ENCODE measurements around the gene VNN1. TPM values are rescaled to one million over a fixed set of nuclear protein-coding genes. Genes with fewer than 3 reads are reported as not detected.
"Not testable (repeated sequence)": the region's sequence is repeated elsewhere in the genome, so short reads cannot be mapped to it uniquely, and the experiment has no call there.

VNN1 gene
- total RNA-seq, 1 experiment from 2014 or later: not detected

DNA sequence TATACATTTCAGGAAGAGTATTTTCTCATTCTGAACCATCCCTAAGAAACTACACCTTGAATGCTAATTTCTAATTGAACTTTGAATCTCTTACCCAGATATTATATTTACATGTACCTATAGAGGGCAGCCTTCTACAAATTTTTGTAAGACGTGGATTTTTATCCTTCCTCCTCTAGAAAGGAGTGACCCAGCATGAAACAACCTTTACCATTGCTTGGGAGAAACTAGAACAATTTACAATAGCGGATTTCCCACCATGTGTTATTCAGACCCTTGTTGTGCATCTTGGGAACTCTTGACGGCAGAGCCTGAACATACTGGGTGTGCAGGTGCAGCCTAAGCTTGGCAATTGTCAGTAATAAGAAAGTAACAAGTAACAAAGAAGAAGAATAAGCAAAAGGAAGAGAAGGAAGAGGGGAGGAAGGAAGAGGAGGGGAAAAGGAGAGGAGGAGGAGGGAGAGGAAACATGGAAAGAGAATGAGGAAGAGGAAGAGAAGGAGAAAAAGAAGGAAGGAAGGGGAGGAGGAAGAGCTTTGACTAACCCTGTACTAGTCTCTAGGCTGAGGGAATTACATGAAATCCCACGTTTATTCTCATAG is 44.1 kb downstream of the VNN1 start:
- Histone ChIP-seq H3K4me3 (ENCODE audit: insufficient read depth, low read depth, low read length) (no peak overlapping the region), H3K36me3 (replicated peaks; ENCODE audit: control insufficient read depth, insufficient read depth, low read length) (no peaks in the 10 kb centered on the region), H3K27me3 (ENCODE audit: control insufficient read depth, insufficient read depth, low read length) (no peaks in the 10 kb centered on the region)
- peak; percentile 16 for DNase-seq

DNA sequence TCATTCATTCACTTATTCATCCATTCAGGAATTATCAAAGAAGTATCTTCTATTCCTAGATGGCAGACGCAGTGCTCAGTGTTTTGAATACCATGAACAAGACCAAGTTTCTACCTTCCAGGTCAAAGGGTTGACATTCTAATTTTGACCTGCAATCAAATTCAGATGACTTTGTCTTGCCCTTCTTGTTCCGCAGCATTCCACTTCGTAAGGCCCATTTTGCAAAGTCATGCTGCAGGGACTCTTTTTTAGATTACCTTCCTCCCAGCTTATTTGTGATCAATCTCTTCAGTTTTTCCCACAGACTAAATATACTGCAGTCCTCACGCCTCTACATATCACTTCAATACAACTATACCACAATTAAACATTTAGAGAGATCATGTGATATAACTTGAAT is 47.7 kb downstream of the VNN1 start:
- no peaks in the 10 kb centered on the region for H3K27me3 ChIP-seq (ENCODE audit: control insufficient read depth, insufficient read depth, low read length)
- H3K4me3 ChIP-seq (ENCODE audit: insufficient read depth, low read depth, low read length): no peak overlapping the region
- H3K36me3 ChIP-seq (replicated peaks; ENCODE audit: control insufficient read depth, insufficient read depth, low read length): no peaks in the 10 kb centered on the region
- DNase-seq: peak; percentile 6

DNA sequence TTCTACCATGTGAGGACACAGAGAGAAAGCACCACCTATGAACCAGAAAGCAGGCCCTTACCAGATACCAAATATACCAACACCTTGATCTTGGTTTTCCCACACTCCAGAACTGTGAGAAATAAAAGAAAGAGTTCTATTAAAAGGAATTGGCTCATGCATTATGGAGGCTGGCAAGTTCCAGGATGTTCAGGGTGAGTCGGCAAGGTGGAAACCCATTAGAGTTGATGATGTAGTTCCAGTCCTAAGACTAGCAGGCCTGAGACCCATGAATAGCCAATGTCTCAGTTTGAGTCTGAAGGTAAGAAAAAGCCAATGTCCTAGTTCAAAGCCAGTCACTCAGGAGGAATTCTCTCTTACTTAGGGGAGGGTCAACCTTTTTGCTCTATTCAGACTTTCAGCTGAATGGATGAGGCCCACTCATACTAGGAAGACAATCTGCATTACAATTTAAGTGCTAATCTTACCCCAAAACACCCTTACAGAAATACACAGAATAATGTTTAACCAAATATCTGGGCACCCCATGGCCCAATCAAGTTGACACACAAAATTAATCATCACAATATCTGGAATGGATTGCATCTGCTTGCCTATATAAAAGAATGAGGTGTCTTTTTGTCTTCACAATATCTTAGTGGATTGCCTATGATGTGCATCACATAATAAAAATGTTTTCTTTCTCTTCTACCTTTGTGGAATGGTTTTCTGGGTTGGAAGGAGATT is 49.4 kb downstream of the VNN1 start:
- Histone ChIP-seq H3K36me3 (replicated peaks; ENCODE audit: control insufficient read depth, insufficient read depth, low read length) (no peaks in the 10 kb centered on the region), H3K27me3 (ENCODE audit: control insufficient read depth, insufficient read depth, low read length) (no peaks in the 10 kb centered on the region), H3K4me3 (ENCODE audit: insufficient read depth, low read depth, low read length) (no peak overlapping the region)
- DNase-seq: no peak

DNA sequence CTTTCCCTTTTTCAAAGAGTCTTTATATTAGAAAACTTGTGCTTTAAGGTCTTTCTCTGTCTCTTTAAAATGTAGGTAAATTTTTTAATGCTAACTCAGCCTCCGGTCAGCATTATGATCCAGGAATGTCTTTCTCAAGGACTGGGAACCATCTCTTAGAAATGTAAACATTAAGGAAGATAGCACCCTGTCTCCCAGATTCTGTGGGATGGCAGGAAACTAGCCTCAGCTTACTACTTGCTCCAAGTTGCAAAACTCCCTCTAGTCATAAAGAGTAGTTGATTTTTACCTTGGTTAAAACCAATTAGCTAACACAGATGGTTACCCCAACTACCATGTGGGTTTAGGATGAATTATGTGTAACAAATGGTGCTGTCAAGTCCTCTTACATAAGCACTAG is 50.2 kb downstream of the VNN1 start:
- no peaks in the 10 kb centered on the region for H3K36me3 ChIP-seq (replicated peaks; ENCODE audit: control insufficient read depth, insufficient read depth, low read length)
- DNase-seq: no peak

DNA sequence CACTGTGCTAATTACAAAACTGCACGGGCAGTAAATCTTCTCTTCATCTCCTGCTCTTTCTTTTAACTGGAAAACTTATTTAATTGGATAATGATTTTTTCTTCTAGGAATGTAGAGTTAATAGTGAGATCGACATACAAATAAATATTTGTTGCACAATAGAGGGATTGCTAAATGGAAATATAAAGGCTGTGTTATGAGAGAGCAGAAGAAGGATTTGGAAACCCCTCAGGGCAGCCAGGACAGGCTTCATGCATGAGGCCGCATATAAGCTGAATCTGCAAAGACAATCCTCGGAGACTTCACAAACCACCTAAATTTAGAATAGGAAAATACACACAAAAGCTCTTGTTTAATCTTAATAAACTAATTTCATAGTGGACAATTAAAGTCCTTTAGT is 51.9 kb downstream of the VNN1 start:
- DNase-seq: no peak
- Histone ChIP-seq H3K36me3 (replicated peaks; ENCODE audit: control insufficient read depth, insufficient read depth, low read length) (no peaks in the 10 kb centered on the region), H3K27me3 (ENCODE audit: control insufficient read depth, insufficient read depth, low read length) (no peaks in the 10 kb centered on the region), H3K4me3 (ENCODE audit: insufficient read depth, low read depth, low read length) (no peak overlapping the region)

More for the DNA sequence above, 50.2 kb downstream of the VNN1 start:
- Histone ChIP-seq H3K27me3 (ENCODE audit: control insufficient read depth, insufficient read depth, low read length) (no peaks in the 10 kb centered on the region), H3K4me3 (ENCODE audit: insufficient read depth, low read depth, low read length) (no peak overlapping the region)

DNA sequence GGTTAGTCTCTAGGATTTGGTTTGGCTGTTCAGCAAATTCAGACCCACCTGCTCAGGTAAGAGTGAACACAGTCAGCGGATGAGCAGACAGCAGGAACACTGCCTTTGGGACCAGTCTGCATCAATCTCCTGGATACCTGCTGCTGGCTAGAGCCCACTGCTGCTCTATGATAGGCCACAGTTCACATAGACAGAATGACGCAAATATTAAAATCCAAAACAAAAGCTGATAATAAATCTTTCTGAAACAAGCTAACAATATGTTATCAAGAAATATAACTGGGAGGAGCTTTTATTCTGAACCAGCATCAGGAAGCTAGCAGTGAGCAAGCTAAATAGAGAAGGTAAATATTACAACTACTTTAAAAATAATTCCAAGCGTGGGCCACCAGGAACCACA is 54.8 kb downstream of the VNN1 start, which contains the start of gene TAAR1:
TAAR1 (minus strand) TSS at position 101 of the 400 bp plus-strand sequence. CDS start 13,179 bp downstream, outside the sequence.
- no peaks in the 10 kb centered on the region for H3K36me3 ChIP-seq (replicated peaks; ENCODE audit: control insufficient read depth, insufficient read depth, low read length)
- no peak for DNase-seq
- no peaks in the 10 kb centered on the region for H3K27me3 ChIP-seq (ENCODE audit: control insufficient read depth, insufficient read depth, low read length)
- H3K4me3 ChIP-seq (ENCODE audit: insufficient read depth, low read depth, low read length): no peak within 1 kb of the TSS

DNA sequence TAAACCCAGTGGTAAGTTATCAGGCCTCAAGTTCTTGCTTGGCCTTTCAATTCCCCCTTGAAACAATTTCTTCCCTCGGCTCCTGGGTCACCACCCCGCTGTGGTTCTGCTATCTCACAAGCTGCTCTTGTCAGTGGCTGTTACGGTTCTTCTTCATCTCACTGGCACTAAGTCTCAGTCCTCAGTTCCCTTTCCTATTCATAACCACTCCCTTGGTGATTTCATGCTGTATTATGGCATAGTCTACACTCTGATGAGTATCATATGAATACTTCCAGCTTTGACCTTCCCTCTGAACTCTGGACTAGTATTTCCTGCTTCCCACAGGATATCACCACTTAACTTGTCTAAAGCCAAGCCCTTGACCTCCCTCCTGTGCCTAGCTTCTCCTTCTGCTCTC is 62.8 kb downstream of the VNN1 start:
- H3K27me3 ChIP-seq (ENCODE audit: control insufficient read depth, insufficient read depth, low read length): no peaks in the 10 kb centered on the region

DNA sequence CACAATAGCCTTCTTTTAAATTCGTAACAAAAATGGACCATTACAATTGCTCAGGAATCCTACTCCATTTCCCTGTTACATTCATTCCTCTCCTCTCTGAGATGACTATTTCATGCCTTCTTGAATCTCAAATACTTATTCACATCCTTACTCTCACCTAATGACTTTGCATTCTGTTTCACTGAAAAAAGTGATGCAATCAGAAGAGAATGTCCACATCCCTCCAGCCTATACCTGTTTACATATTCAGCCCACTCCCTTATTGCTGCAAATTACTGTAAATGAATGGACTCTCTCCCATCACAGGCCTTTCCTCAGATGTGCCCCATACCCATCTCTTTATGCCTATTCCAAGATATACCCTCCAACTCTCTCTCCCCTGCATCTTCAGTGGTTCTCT is 63.4 kb downstream of the VNN1 start:
- DNase-seq: no peak

More for the DNA sequence above, 62.8 kb downstream of the VNN1 start:
- Histone ChIP-seq H3K4me3 (ENCODE audit: insufficient read depth, low read depth, low read length) (no peak overlapping the region), H3K36me3 (replicated peaks; ENCODE audit: control insufficient read depth, insufficient read depth, low read length) (no peaks in the 10 kb centered on the region)
- DNase-seq: no peak

DNA sequence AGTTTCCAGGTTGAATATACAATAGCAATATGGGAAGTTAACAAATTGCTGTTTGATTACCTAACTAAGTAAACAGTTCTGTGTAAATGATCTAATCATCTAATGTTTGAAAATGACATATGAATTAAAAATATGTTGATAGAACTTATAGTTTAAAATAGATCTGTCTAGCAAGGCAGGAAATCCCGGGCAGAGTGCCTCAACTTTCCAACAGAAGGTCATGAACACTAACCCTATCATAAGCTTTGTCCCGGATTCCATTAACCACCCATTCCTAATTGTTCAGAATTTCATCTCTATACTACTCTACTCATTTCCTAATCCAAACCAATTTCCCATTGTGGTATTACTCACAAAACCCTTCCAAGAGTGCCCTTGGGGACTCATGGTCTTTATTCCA is 65.0 kb downstream of the VNN1 start:
- Histone ChIP-seq H3K4me3 (ENCODE audit: insufficient read depth, low read depth, low read length) (no peak overlapping the region), H3K36me3 (replicated peaks; ENCODE audit: control insufficient read depth, insufficient read depth, low read length) (no peaks in the 10 kb centered on the region), H3K27me3 (ENCODE audit: control insufficient read depth, insufficient read depth, low read length) (no peaks in the 10 kb centered on the region)
- DNase-seq: no peak

More for the DNA sequence above, 63.4 kb downstream of the VNN1 start:
- H3K4me3 ChIP-seq (ENCODE audit: insufficient read depth, low read depth, low read length): no peak overlapping the region
- H3K27me3 ChIP-seq (ENCODE audit: control insufficient read depth, insufficient read depth, low read length): no peaks in the 10 kb centered on the region
- no peaks in the 10 kb centered on the region for H3K36me3 ChIP-seq (replicated peaks; ENCODE audit: control insufficient read depth, insufficient read depth, low read length)

DNA sequence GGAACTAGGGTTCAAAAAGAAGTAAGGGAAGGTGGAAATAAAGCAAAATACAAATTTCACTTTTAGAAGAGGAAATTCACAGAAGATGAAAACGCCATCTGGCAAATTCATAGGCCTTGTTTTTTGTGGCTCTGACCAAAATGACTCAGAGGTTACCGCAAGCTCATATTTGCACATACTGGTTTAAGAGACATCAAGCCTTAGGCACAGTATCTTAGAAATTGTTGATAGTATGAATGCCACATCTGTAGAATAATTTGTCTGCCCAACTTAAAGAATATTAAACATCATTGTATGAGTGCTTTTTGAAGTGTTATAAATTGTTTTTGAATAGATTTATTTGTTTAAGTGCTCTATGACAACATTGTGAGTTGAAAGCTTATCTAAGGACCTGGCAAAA is 65.5 kb downstream of the VNN1 start:
- Histone ChIP-seq H3K36me3 (replicated peaks; ENCODE audit: control insufficient read depth, insufficient read depth, low read length) (no peaks in the 10 kb centered on the region), H3K27me3 (ENCODE audit: control insufficient read depth, insufficient read depth, low read length) (no peaks in the 10 kb centered on the region), H3K4me3 (ENCODE audit: insufficient read depth, low read depth, low read length) (no peak overlapping the region)
- no peak for DNase-seq

DNA sequence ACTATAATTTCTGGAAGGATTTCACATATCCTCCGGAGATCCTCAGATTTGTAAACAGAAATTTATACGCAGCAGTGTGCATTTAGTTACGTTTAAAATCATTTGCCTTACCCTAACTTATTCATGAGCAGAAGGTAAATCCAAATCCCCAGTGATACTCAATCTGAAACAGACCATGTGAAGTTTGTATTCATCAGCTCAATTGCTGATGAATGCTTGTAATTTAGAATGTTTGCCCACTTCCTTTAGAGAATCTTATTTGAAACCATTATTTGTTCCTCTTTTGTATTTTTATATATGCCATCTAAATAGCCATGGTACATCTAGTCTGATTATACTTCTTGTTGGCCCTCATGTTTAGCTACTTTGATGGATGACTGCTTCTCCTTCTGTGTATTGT is 70.3 kb downstream of the VNN1 start:
- H3K27me3 ChIP-seq (ENCODE audit: control insufficient read depth, insufficient read depth, low read length): no peaks in the 10 kb centered on the region
- H3K36me3 ChIP-seq (replicated peaks; ENCODE audit: control insufficient read depth, insufficient read depth, low read length): no peaks in the 10 kb centered on the region
- no peak overlapping the region for H3K4me3 ChIP-seq (ENCODE audit: insufficient read depth, low read depth, low read length)
- no peak for DNase-seq

DNA sequence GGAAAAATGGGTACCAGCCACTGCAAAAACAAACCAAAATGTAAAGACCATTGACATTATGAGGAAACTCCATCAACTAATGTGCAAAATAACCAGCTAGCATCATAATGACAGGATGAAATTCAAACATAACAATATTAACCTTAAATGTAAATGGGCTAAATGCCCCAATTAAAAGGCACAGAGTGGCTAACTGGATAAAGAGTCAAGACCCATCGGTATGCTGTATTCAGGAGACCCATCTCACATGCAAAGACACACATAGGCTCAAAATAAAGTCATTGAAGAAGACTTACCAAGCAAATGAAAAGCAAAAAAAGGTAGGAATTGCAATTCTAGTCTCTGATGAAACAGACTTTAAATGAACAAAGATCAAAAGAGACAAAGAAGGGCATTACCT is 76.7 kb downstream of the VNN1 start:
- not testable (repeated sequence) for H3K36me3 ChIP-seq (replicated peaks; ENCODE audit: control insufficient read depth, insufficient read depth, low read length); DNase-seq; H3K27me3 ChIP-seq (ENCODE audit: control insufficient read depth, insufficient read depth, low read length); H3K4me3 ChIP-seq (ENCODE audit: insufficient read depth, low read depth, low read length)

DNA sequence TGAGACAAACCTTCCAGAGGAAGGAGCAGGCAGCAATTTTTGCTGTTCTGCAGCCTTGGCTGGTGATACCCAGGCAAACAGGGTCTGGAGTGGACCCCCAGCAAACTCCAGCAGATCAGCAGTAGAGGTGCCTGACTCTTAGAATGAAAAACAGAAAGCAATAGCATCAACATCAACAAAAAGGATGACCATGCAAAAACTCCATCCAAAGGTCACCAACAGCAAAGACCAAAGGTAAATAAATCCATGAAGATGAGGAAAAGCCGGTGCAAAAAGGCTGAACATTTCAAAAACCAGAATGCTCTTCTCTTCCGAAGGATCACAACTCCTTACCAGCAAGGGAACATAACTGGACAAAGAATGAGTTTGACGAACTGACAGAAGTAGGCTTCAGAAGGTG is 77.9 kb downstream of the VNN1 start:
- not testable (repeated sequence) for DNase-seq; H3K27me3 ChIP-seq (ENCODE audit: control insufficient read depth, insufficient read depth, low read length); H3K36me3 ChIP-seq (replicated peaks; ENCODE audit: control insufficient read depth, insufficient read depth, low read length); H3K4me3 ChIP-seq (ENCODE audit: insufficient read depth, low read depth, low read length)

DNA sequence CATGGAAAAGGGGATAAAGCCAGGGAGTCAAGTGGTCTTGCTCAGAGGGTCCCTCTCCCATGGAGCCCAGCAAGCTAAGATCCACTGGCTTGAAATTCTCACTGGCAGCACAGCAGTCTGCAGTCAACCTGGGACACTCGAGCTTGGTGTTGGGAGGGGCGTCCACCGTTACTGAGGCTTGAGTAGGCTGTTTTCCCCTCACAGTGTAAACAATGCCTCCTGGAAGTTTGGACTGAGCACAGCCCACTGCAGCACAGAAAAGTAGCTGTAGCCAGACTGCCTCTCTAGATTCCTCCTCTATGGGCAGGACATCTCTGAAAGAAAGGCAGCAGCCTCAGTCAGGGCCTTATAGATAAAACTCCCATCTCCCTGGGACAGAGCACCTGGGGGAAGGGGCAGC is 78.6 kb downstream of the VNN1 start:
- not testable (repeated sequence) for H3K27me3 ChIP-seq (ENCODE audit: control insufficient read depth, insufficient read depth, low read length); H3K36me3 ChIP-seq (replicated peaks; ENCODE audit: control insufficient read depth, insufficient read depth, low read length); H3K4me3 ChIP-seq (ENCODE audit: insufficient read depth, low read depth, low read length); DNase-seq

DNA sequence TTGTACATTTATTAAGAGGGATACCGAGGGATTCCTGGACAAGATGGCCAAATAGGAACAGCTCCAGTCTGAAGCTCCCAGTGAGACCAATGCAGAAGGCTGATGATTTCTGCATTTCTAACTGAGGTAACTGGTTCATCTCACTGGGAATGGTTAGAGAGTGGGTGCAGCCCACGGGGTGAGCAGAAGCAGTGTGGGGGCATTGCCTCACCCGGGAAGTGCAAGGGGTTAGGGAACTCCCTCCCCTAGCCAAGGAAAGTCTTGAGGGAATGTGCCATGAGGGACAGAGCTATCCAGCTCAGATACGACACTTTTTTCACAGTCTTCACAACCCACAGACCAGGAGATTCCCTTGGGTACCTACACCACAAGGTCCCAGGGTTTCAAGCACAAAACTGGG is 79.1 kb downstream of the VNN1 start:
- Histone ChIP-seq H3K36me3 (replicated peaks; ENCODE audit: control insufficient read depth, insufficient read depth, low read length) (no peaks in the 10 kb centered on the region), H3K27me3 (ENCODE audit: control insufficient read depth, insufficient read depth, low read length) (no peaks in the 10 kb centered on the region), H3K4me3 (ENCODE audit: insufficient read depth, low read depth, low read length) (no peak overlapping the region)
- DNase-seq: no peak
